Measurements from ENCODE around the gene POLG. TPM values are rescaled to one million over a fixed set of nuclear protein-coding genes. Genes with fewer than 3 reads are reported as not detected.

The POLG gene
- total and polyA plus RNA-seq, 4 experiments from 2014 or later: 19.4 to 151 (median 99.5) TPM

- peak in 2 of 5 donors; percentile 57 to 70 for DNase-seq
- Histone ChIP-seq H3K4me1 (ENCODE audit: insufficient read depth, low read length) (peaks cover 46% of the 10 kb centered on the region), H3K27ac (ENCODE audit: low read depth, low read length) (peak overlapping the region; percentile 69), H3K4me3 (ENCODE audit: low read length in 2 of 2) (peak overlapping the region; percentile 81 to 92), H3K9me3 (ENCODE audit: control insufficient read depth in 1 of 2, low read length in 2 of 2) (no peaks in the 10 kb centered on the region), H3K36me3 (ENCODE audit: insufficient read depth, low read length) (peaks cover 26% of the 10 kb centered on the region), H3K27me3 (ENCODE audit: insufficient read depth, low read length) (no peaks in the 10 kb centered on the region)
- Mint-ChIP-seq H3K4me1 (peaks cover 30 to 51% (median 40%) of the 10 kb centered on the region in 4 donors), H3K27ac (peak overlapping the region; percentile 88 to 100 (median 98)), H3K36me3 (peaks cover 21 to 34% of the 10 kb centered on the region in 2 donors), H3K27me3 (peaks cover 2 to 7% of the 10 kb centered on the region in 2 donors), H3K9me3 (peaks cover 0 to 9% (median 4%) of the 10 kb centered on the region in 8 donors), H3K4me3 (peak overlapping the region; percentile 90 to 100 (median 94))
- intact Hi-C loops (cut with micrococcal nuclease): loop anchor here (1.0 to 10.0 kb wide), 7 partner anchors 23 to 869 kb away; partner anchors contain the start of genes AEN, FANCI, MRPL46 and MRPS11
- POLR2A ChIA-PET (ENCODE audit: partially characterized antibody): interaction anchor here (0.8 to 3.2 kb wide), 16 partner anchors 12 to 1687 kb away, joined by 3 to 19 read pairs (median 5); partner anchors contain the start of genes ABHD2, FANCI, ISG20 and MRPL46
- CTCF ChIA-PET (ENCODE audit: partially characterized antibody): interaction anchor here (1.0 to 9.1 kb wide), 4 partner anchors 11 to 129 kb away, joined by 3 to 73 read pairs (median 3); no protein-coding TSS in a partner anchor
These were observed 846 bp upstream of the POLG start for GRCh38 chr15:89335298-89336041.

DNA sequence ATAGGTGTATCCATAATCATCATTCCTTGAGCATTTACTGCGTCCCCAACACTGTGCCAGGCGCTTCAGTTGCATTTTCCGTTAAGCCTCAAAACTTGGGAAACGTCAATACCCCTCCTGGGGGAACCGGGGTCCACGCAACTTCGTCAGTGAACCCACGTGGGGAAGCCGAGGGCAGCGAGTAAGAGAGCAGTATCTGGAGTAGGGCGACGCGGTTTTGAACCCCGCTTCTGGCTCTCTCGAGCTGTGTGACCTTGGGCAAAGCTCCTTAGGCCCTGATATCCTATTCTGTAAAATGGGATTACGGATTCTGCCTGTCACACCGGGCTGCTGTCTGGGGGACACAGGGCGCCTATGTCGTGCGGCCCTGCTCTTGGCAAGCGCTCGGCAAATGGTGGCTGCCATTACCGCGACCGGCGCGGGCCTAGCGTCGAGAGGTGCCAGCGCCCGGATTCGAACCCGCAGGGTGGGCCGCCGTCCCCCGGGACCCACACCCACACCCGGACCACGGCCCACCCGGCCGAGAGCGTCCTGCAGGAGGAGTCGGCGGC lies 590 bp downstream of the POLG start:
- Mint-ChIP-seq H3K27me3 (peaks cover 2 to 7% of the 10 kb centered on the region in 2 donors), H3K36me3 (peaks cover 35 to 49% of the 10 kb centered on the region in 2 donors), H3K27ac (peak overlapping the region; percentile 36 to 100 (median 83)), H3K9me3 (peaks cover 0 to 9% (median 4%) of the 10 kb centered on the region in 8 donors), H3K4me1 (peaks cover 43 to 65% (median 53%) of the 10 kb centered on the region in 4 donors), H3K4me3 (peak overlapping the region; percentile 74 to 86 (median 81))
- Histone ChIP-seq H3K4me3 (ENCODE audit: low read length in 2 of 2) (peak overlapping the region; percentile 77 to 92), H3K27ac (ENCODE audit: low read depth, low read length) (peak overlapping the region; percentile 69), H3K9me3 (ENCODE audit: control insufficient read depth in 1 of 2, low read length in 2 of 2) (no peaks in the 10 kb centered on the region), H3K4me1 (ENCODE audit: insufficient read depth, low read length) (peaks cover 61% of the 10 kb centered on the region), H3K36me3 (ENCODE audit: insufficient read depth, low read length) (peaks cover 39% of the 10 kb centered on the region), H3K27me3 (ENCODE audit: insufficient read depth, low read length) (no peaks in the 10 kb centered on the region)
- DNase-seq: no peak
- ChIA-PET CTCF (ENCODE audit: partially characterized antibody) (interaction anchor here (1.6 to 9.1 kb wide), 2 partner anchors 10 to 24 kb away, joined by 3 to 73 read pairs; no protein-coding TSS in a partner anchor), POLR2A (ENCODE audit: partially characterized antibody) (interaction anchor here (0.7 to 3.2 kb wide), 13 partner anchors 8 to 1688 kb away, joined by 3 to 19 read pairs (median 5); partner anchors contain the start of genes ABHD2, CIB1, FANCI and GDPGP1)
- intact Hi-C loops (cut with micrococcal nuclease): loop anchor here (1.0 to 10.0 kb wide), 6 partner anchors 25 to 867 kb away; partner anchors contain the start of genes ABHD2, AEN, MRPL46 and MRPS11

GRCh38 chr15:89333011-89333860 lies 1.4 kb downstream of the POLG start:
- no peak for DNase-seq
- Mint-ChIP-seq H3K4me1 (peaks cover 43 to 71% (median 55%) of the 10 kb centered on the region in 4 donors), H3K27me3 (peaks cover 2 to 7% of the 10 kb centered on the region in 2 donors), H3K9me3 (peaks cover 0 to 9% (median 4%) of the 10 kb centered on the region in 8 donors), H3K4me3 (peak overlapping the region; percentile 76 to 86 (median 81)), H3K36me3 (peaks cover 38 to 51% of the 10 kb centered on the region in 2 donors), H3K27ac (peak overlapping the region in 6 of 7 donors; percentile 57 to 100 (median 84))
- ChIA-PET CTCF (ENCODE audit: partially characterized antibody) (interaction anchor here (0.8 to 9.1 kb wide), 4 partner anchors 9 to 126 kb away, joined by 3 to 73 read pairs (median 3); no protein-coding TSS in a partner anchor), POLR2A (ENCODE audit: partially characterized antibody) (interaction anchor here (1.5 to 3.2 kb wide), 3 partner anchors 9 to 900 kb away, joined by 3 to 19 read pairs (median 13); partner anchors contain the start of genes CIB1, FANCI and GDPGP1)
- Histone ChIP-seq H3K27me3 (ENCODE audit: insufficient read depth, low read length) (no peaks in the 10 kb centered on the region), H3K36me3 (ENCODE audit: insufficient read depth, low read length) (peaks cover 47% of the 10 kb centered on the region), H3K4me1 (ENCODE audit: insufficient read depth, low read length) (peaks cover 69% of the 10 kb centered on the region), H3K9me3 (ENCODE audit: control insufficient read depth in 1 of 2, low read length in 2 of 2) (no peaks in the 10 kb centered on the region), H3K4me3 (ENCODE audit: low read length in 2 of 2) (peak overlapping the region; percentile 77 to 92), H3K27ac (ENCODE audit: low read depth, low read length) (peak overlapping the region; percentile 69)
- intact Hi-C loops (cut with micrococcal nuclease): loop anchor here (10.0 kb wide), 3 partner anchors 128 to 708 kb away; partner anchors contain the start of genes AEN and TICRR

DNA sequence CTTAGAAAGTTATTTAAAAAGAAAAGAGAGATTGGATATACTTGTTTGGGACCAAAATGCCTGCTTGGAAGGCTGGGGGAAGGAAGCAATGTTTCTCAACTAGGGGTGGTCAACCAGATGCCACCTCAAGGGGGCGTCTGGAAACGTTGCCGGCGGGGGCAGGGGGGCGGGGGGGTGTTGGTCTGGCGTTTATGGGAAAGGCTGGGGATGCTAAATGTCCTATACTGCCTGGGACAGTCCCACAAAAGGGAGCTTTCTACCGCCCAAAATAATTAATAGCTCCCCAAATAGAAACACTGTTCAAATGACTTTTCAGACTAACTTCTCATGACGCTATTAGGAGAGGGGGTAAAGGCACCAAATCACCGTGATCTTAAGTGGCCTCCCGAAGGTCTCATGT lies 2.2 kb downstream of the POLG start:
- Mint-ChIP-seq H3K4me1 (peaks cover 44 to 75% (median 57%) of the 10 kb centered on the region in 4 donors), H3K27ac (peak overlapping the region; percentile 38 to 82 (median 53)), H3K27me3 (peaks cover 2 to 7% of the 10 kb centered on the region in 2 donors), H3K4me3 (peak overlapping the region; percentile 53 to 86 (median 77)), H3K36me3 (peaks cover 46 to 58% of the 10 kb centered on the region in 2 donors), H3K9me3 (peaks cover 0 to 9% (median 4%) of the 10 kb centered on the region in 8 donors)
- Histone ChIP-seq H3K27me3 (ENCODE audit: insufficient read depth, low read length) (no peaks in the 10 kb centered on the region), H3K27ac (ENCODE audit: low read depth, low read length) (peak overlapping the region; percentile 20), H3K36me3 (ENCODE audit: insufficient read depth, low read length) (peaks cover 53% of the 10 kb centered on the region), H3K4me1 (ENCODE audit: insufficient read depth, low read length) (peaks cover 70% of the 10 kb centered on the region), H3K4me3 (ENCODE audit: low read length in 2 of 2) (no peak overlapping the region), H3K9me3 (ENCODE audit: control insufficient read depth in 1 of 2, low read length in 2 of 2) (no peaks in the 10 kb centered on the region)
- POLR2A ChIA-PET (ENCODE audit: partially characterized antibody): interaction anchor here (1.0 kb wide), 1 partner anchor 9 kb away, joined by 3 read pairs; no protein-coding TSS in a partner anchor
- CTCF ChIA-PET (ENCODE audit: partially characterized antibody): interaction anchor here (0.8 to 9.1 kb wide), 4 partner anchors 9 to 125 kb away, joined by 3 to 73 read pairs (median 3); no protein-coding TSS in a partner anchor
- DNase-seq: no peak
- intact Hi-C loops (cut with micrococcal nuclease): loop anchor here (10.0 kb wide), 3 partner anchors 128 to 708 kb away; partner anchors contain the start of genes AEN and TICRR

GRCh38 chr15:89330881-89331595 lies 3.6 kb downstream of the POLG start:
- H3K4me3 ChIP-seq (ENCODE audit: low read length in 2 of 2): no peak overlapping the region
- H3K27me3 Mint-ChIP-seq: peaks cover 2 to 7% of the 10 kb centered on the region in 2 donors
- no peaks in the 10 kb centered on the region for H3K9me3 ChIP-seq (ENCODE audit: control insufficient read depth in 1 of 2, low read length in 2 of 2)
- no peaks in the 10 kb centered on the region for H3K27me3 ChIP-seq (ENCODE audit: insufficient read depth, low read length)
- ChIA-PET POLR2A (ENCODE audit: partially characterized antibody) (interaction anchor here (1.5 kb wide), 1 partner anchor 28 kb away, joined by 9 read pairs; no protein-coding TSS in a partner anchor), CTCF (ENCODE audit: partially characterized antibody) (interaction anchor here (0.7 to 9.1 kb wide), 5 partner anchors 13 to 160 kb away, joined by 3 to 73 read pairs (median 4); no protein-coding TSS in a partner anchor)
- H3K27ac ChIP-seq (ENCODE audit: low read depth, low read length): peak overlapping the region; percentile 20
- intact Hi-C loops (cut with micrococcal nuclease): loop anchor here (10.0 kb wide), 3 partner anchors 126 to 706 kb away; partner anchors contain the start of genes AEN and TICRR
- H3K9me3 Mint-ChIP-seq: peaks cover 0 to 9% (median 4%) of the 10 kb centered on the region in 8 donors
- H3K4me1 Mint-ChIP-seq: peaks cover 47 to 74% (median 56%) of the 10 kb centered on the region in 4 donors
- no peak for DNase-seq
- H3K36me3 ChIP-seq (ENCODE audit: insufficient read depth, low read length): peaks cover 67% of the 10 kb centered on the region
- H3K36me3 Mint-ChIP-seq: peaks cover 60 to 72% of the 10 kb centered on the region in 2 donors
- peaks cover 70% of the 10 kb centered on the region for H3K4me1 ChIP-seq (ENCODE audit: insufficient read depth, low read length)
- H3K27ac Mint-ChIP-seq: peak overlapping the region in 6 of 7 donors; percentile 29 to 86 (median 44)
- peak overlapping the region in 7 of 8 donors; percentile 38 to 86 (median 71) for H3K4me3 Mint-ChIP-seq
